Liver (tissue), 9 donors: ENCODE results near the gene TTLL13. TPM values are rescaled to one million over a fixed set of nuclear protein-coding genes. Genes with fewer than 3 reads are reported as not detected.

Source experiments
- DNase-seq: peaks from one replicate; pipeline ENCODE4 v3.0.0-alpha.2; 2017; ENCODE audit warnings: low spot score
- H3K27ac ChIP-seq, 2 donors: one replicate each; pipeline ENCODE4 v1.7.0; 2013; ENCODE audit warnings: inconsistent platforms in 2 of 2, low read length in 2 of 2, control low read depth in 1 of 2, low read depth in 1 of 2, mild to moderate bottlenecking in 1 of 2
- H3K27me3 ChIP-seq, 4 donors: one replicate each; pipeline versions ENCODE4 v1.6.1 to v1.7.0; 2013; ENCODE audit warnings: low read length in 3 of 4, inconsistent platforms in 1 of 4, mild to moderate bottlenecking in 1 of 4, moderate library complexity in 1 of 4; ENCODE audit not compliant: control insufficient read depth in 4 of 4, insufficient read depth in 4 of 4
- H3K36me3 ChIP-seq, 4 donors: one replicate each; pipeline versions ENCODE4 v1.6.1 to v1.7.0; 2013; ENCODE audit warnings: low read length in 3 of 4, mild to moderate bottlenecking in 3 of 4, low read depth in 1 of 4, moderate library complexity in 1 of 4; ENCODE audit not compliant: control insufficient read depth in 4 of 4, insufficient read depth in 3 of 4
- H3K4me1 ChIP-seq, 4 donors: one replicate each; pipeline versions ENCODE4 v1.6.1 to v1.7.0; 2013; ENCODE audit warnings: low read length in 3 of 4, mild to moderate bottlenecking in 3 of 4, moderate library complexity in 1 of 4; ENCODE audit not compliant: control insufficient read depth in 4 of 4, insufficient read depth in 4 of 4
- H3K4me3 ChIP-seq, 3 donors: one replicate each; pipeline versions ENCODE4 v1.6.1 to v1.7.0; 2013; ENCODE audit warnings: low read length in 3 of 3, control low read depth in 1 of 3, low read depth in 1 of 3, mild to moderate bottlenecking in 1 of 3
- H3K9ac ChIP-seq, 2 donors: one replicate each; pipeline ENCODE4 v1.7.0; 2013; ENCODE audit warnings: low read length in 2 of 2, mild to moderate bottlenecking in 2 of 2, moderate library complexity in 2 of 2, control low read depth in 1 of 2, low read depth in 1 of 2
- H3K9me3 ChIP-seq, 4 donors: one replicate each; pipeline versions ENCODE4 v1.6.1 to v1.7.0; 2013; ENCODE audit warnings: low read length in 3 of 4; ENCODE audit not compliant: control insufficient read depth in 4 of 4
- CTCF ChIP-seq: fragments of 150-350 bp; IDR thresholded peaks from 2 replicates; pipeline ENCODE4 v1.5.1; 2017; ENCODE audit warnings: improper control_type of control experiment, low read depth, low read length; ENCODE audit not compliant: missing input control
- EGR1 ChIP-seq, 2 donors: IDR thresholded peaks; 2 replicates each; pipeline ENCODE4 v1.6.1; 2016 to 2018; ENCODE audit warnings: antibody characterized with exemption in 2 of 2, low read depth in 2 of 2
- FOXA1 ChIP-seq: IDR thresholded peaks from 2 replicates; pipeline ENCODE4 v1.6.1; 2016; ENCODE audit warnings: antibody characterized with exemption
- FOXA2 ChIP-seq: IDR thresholded peaks from 2 replicates; pipeline ENCODE4 v1.6.1; 2016; ENCODE audit warnings: antibody characterized with exemption
- HNF4A ChIP-seq, 2 donors: conservative IDR thresholded peaks; 2 replicates each; pipeline ENCODE4 v1.6.1; 2016; ENCODE audit warnings: antibody characterized with exemption in 2 of 2, mild to moderate bottlenecking in 2 of 2
- JUND ChIP-seq, 2 donors: IDR thresholded peaks; 2 replicates each; pipeline ENCODE4 v1.6.1; 2016; ENCODE audit warnings: antibody characterized with exemption in 2 of 2
- RAD21 ChIP-seq, 2 donors: IDR thresholded peaks; 2 replicates each; pipeline ENCODE4 v1.6.1; 2016; ENCODE audit warnings: antibody characterized with exemption in 2 of 2, mild to moderate bottlenecking in 2 of 2
- REST ChIP-seq: IDR thresholded peaks from 2 replicates; pipeline ENCODE4 v1.6.1; 2016; ENCODE audit warnings: antibody characterized with exemption, mild to moderate bottlenecking
- SP1 ChIP-seq: IDR thresholded peaks from 2 replicates; pipeline ENCODE4 v1.6.1; 2018; ENCODE audit warnings: antibody characterized with exemption, mild to moderate bottlenecking
- ZBTB33 ChIP-seq: IDR thresholded peaks from 2 replicates; pipeline ENCODE4 v1.6.1; 2016; ENCODE audit warnings: antibody characterized with exemption
- WGBS: extraction: QIAGEN DNeasy Blood & Tissue Kit; methylation state at CpG from one replicate; pipeline ENCODE4 v1.1.7; 2013; 5-methylcytosine and 5-hydroxymethylcytosine counted together
- polyA plus RNA-seq, 2 donors: library from polyadenylated mRNA; stranded (reverse) in 1 of 2; unstranded in 1 of 2; fragments of 200-250 nt in 1 of 2; fragments of >200 nt in 1 of 2; fragmentation: Nextera tagmentation in 1 of 2; extraction: Ambion mirVana in 1 of 2; gene quantifications; one replicate each; pipeline versions ENCODE4 v1.2.1 to v1.2.3, GENCODE V29; 2013 to 2015
- total RNA-seq, 2 donors: library from RNA; depleted of rRNA; stranded (reverse); fragments of >200 nt; gene quantifications; one replicate each; pipeline ENCODE4 v1.2.3, GENCODE V29; 2014
- donor health status: healthy.
- donor health status: healthy.
- donor health status: healthy.
- donor health status: healthy.
- donor health status: healthy.

Gene TTLL13
- total and polyA plus RNA-seq, 4 donors = 0.08 to 0.17 TPM; not detected in 2

GRCh38 chr15:90201944-90202375, 47.4 kb upstream of the TTLL13 start:
- TF ChIP-seq RAD21 (IDR thresholded peaks at IDR 0.05) (no peak), REST (no peak), CTCF (no peak), FOXA1 (no peak), EGR1 (IDR thresholded peaks at IDR 0.05; ENCODE audit: low read depth in 2 of 2) (no peak), SP1 (no peak), JUND (IDR thresholded peaks at IDR 0.05) (no peak)
- 35% methylated on average over 25 of the region's 25 CpGs for WGBS
- no peak for DNase-seq

GRCh38 chr15:90202929-90203328, 46.4 kb upstream of the TTLL13 start:
- H3K4me3 ChIP-seq = no peak overlapping the region
- H3K27ac ChIP-seq = no peak overlapping the region
- peaks cover 17 to 45% (median 29%) of the 10 kb centered on the region in 4 donors for H3K4me1 ChIP-seq

More at GRCh38 chr15:90201944-90202375, 47.4 kb upstream of the TTLL13 start:
- Histone ChIP-seq H3K4me1 (peaks cover 15 to 38% (median 28%) of the 10 kb centered on the region in 4 donors), H3K27ac (peak overlapping the region; percentile 49 to 69), H3K4me3 (peak overlapping the region in 2 of 3 donors; percentile 62 to 77), H3K9ac (peak overlapping the region; percentile 30 to 42), H3K27me3 (no peaks in the 10 kb centered on the region), H3K36me3 (peaks cover 0 to 19% (median 3%) of the 10 kb centered on the region in 4 donors), H3K9me3 (no peaks in the 10 kb centered on the region)

More at GRCh38 chr15:90202929-90203328, 46.4 kb upstream of the TTLL13 start:
- 92% methylated on average over 4 of the region's 4 CpGs for WGBS
- DNase-seq = no peak
- TF ChIP-seq JUND (IDR thresholded peaks at IDR 0.05) = no peak
- no peak for TF ChIP-seq FOXA2
- TF ChIP-seq HNF4A (conservative IDR thresholded peaks at IDR 0.05) = no peak
- TF ChIP-seq ZBTB33 = no peak
- H3K9me3 ChIP-seq = no peaks in the 10 kb centered on the region
- H3K36me3 ChIP-seq = peaks cover 0 to 19% (median 3%) of the 10 kb centered on the region in 4 donors
- H3K27me3 ChIP-seq = no peaks in the 10 kb centered on the region
- no peak overlapping the region for H3K9ac ChIP-seq
